Transverse colon (tissue), 4 donors: Measurements from ENCODE around the gene ZNF618. TPM values are rescaled to one million over a fixed set of nuclear protein-coding genes. Genes with fewer than 3 reads are reported as not detected.

Source experiments
- DNase-seq: peaks from one replicate; pipeline ENCODE4 v3.0.0-alpha.2; 2019
- H3K27ac ChIP-seq, 4 donors: fragments of 200-600 bp; sonication (generic); 2 replicates each; pipeline ENCODE4 v1.5.1; 2016 to 2018; ENCODE audit warnings: inconsistent platforms in 4 of 4
- H3K27me3 ChIP-seq: fragments of 200-600 bp; sonication (generic); 2 replicates; pipeline ENCODE4 v1.5.1; 2017; ENCODE audit warnings: inconsistent platforms
- H3K36me3 ChIP-seq, 4 donors: fragments of 200-600 bp; sonication (generic); 2 replicates each; pipeline ENCODE4 v1.5.1; 2017 to 2019; ENCODE audit warnings: inconsistent platforms in 4 of 4
- H3K4me1 ChIP-seq, 4 donors: fragments of 200-600 bp; sonication (generic); 2 replicates each; pipeline ENCODE4 v1.5.1; 2017 to 2020; ENCODE audit warnings: inconsistent platforms in 4 of 4
- H3K4me3 ChIP-seq, 4 donors: fragments of 200-600 bp; sonication (generic); 1 replicate in 1 of 4; 2 replicates in 3 of 4; pipeline versions ENCODE4 v1.5.1 to v1.6.1; 2017 to 2019; ENCODE audit warnings: inconsistent platforms in 4 of 4
- H3K9me3 ChIP-seq, 2 donors: fragments of 200-600 bp; sonication (generic); 2 replicates each; pipeline ENCODE4 v1.5.1; 2017 to 2019; ENCODE audit warnings: inconsistent platforms in 2 of 2
- EP300 ChIP-seq: sonication (generic); formaldehyde crosslinking; IDR thresholded peaks from one replicate; pipeline ENCODE4 v1.6.1; 2017; ENCODE audit warnings: antibody characterized with exemption, low read depth
- POLR2A ChIP-seq: fragments of 450-650 bp; IDR thresholded peaks from one replicate; pipeline ENCODE4 v1.6.1; 2016; ENCODE audit warnings: antibody characterized with exemption, mild to moderate bottlenecking, moderate library complexity
- POLR2AphosphoS5 ChIP-seq, 3 donors: sonication (generic); formaldehyde crosslinking; IDR thresholded peaks; one replicate each; pipeline ENCODE4 v1.6.1; 2016; ENCODE audit warnings: antibody characterized with exemption in 3 of 3
- WGBS, 2 donors: methylation state at CpG; one replicate each; pipeline ENCODE4 v1.1.5; 2018; ENCODE audit warnings: low coverage in 1 of 2; 5-methylcytosine and 5-hydroxymethylcytosine counted together
- in situ Hi-C, 4 donors: fragments of 200-750 bp; cut with MboI; loops; one replicate each; pipeline versions ENCODE4 v1.15.0 to v1.15.1; 2017; ENCODE audit warnings: low sequenced_read_pairs in 3 of 4, low pct_ligation_motif_present in 1 of 4, low pct_unique_long_range_greater_than_20kb in 1 of 4
- intact Hi-C: fragments of 100-400 bp; cut with DNase I; formaldehyde crosslinking; loops from one replicate; pipeline ENCODE4 v1.15.1; 2023; ENCODE audit warnings: low total_unique reads
- total RNA-seq, 4 donors: library from RNA; depleted of rRNA; stranded (reverse); fragments of >200 nt; gene quantifications; one replicate each; pipeline ENCODE4 v1.1.0, GENCODE V29; 2016
- TF ChIP-seq, protein P1 (sequence below), 5 experiments: fragments of 200-600 bp in 3 of 5; fragments of 450-650 bp in 2 of 5; sonication (generic) in 3 of 5; IDR thresholded peaks; 1 replicate in 2 of 5; 2 replicates in 3 of 5; pipeline ENCODE4 v1.5.1; 2016 to 2017; ENCODE audit warnings: antibody characterized with exemption in 5 of 5, inconsistent platforms in 3 of 5, mild to moderate bottlenecking in 2 of 5, moderate library complexity in 1 of 5

The ZNF618 gene
- total RNA-seq, 4 donors from 2014 or later, result 2.2 to 8.6 (median 4.0) TPM

DNA sequence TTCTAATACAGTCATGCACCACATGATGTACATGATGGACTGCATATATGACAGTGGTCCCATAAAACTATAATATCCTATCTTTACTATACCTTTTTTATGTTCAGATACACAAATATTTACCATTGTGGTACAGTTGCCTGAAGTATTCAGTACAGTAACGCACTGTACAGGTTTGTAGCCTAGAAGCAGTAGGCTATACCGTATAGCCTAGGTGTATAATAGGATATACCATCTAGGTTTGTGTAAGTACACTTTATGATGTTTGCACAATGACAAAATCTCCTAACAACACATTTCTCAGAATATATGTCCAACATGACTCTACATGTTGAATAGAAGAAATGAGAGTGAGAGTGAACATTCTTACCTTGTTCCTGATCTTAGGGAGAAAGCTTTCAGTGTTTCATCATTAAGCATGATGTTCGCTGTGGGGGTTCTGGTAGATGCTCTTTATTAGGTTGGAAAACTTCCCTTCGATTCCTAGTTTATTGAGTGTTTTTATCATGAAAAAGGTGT, 170.2 kb downstream of the ZNF618 start:
- DNase-seq, result no peak
- in situ Hi-C loops, result loop anchor here in 2 of 4 donors (25.0 kb wide), 2 partner anchors 184 to 234 kb away; no protein-coding TSS in a partner anchor
- H3K36me3 ChIP-seq, result no peaks in the 10 kb centered on the region
- H3K27me3 ChIP-seq, result no peaks in the 10 kb centered on the region
- no peaks in the 10 kb centered on the region for H3K4me1 ChIP-seq
- no peak overlapping the region for H3K4me3 ChIP-seq
- no peak overlapping the region for H3K27ac ChIP-seq
- TF ChIP-seq, protein P1, sequence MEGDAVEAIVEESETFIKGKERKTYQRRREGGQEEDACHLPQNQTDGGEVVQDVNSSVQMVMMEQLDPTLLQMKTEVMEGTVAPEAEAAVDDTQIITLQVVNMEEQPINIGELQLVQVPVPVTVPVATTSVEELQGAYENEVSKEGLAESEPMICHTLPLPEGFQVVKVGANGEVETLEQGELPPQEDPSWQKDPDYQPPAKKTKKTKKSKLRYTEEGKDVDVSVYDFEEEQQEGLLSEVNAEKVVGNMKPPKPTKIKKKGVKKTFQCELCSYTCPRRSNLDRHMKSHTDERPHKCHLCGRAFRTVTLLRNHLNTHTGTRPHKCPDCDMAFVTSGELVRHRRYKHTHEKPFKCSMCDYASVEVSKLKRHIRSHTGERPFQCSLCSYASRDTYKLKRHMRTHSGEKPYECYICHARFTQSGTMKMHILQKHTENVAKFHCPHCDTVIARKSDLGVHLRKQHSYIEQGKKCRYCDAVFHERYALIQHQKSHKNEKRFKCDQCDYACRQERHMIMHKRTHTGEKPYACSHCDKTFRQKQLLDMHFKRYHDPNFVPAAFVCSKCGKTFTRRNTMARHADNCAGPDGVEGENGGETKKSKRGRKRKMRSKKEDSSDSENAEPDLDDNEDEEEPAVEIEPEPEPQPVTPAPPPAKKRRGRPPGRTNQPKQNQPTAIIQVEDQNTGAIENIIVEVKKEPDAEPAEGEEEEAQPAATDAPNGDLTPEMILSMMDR (IDR thresholded peaks at IDR 0.05), result no peak
- no peak for TF ChIP-seq POLR2A
- no peak for TF ChIP-seq EP300
- TF ChIP-seq POLR2AphosphoS5 (IDR thresholded peaks at IDR 0.05), result no peak
- WGBS, 2 donors, result 82 to 87% methylated on average over 3 to 4 of the region's 4 CpGs
- no peaks in the 10 kb centered on the region for H3K9me3 ChIP-seq
- intact Hi-C loops, result no loop called here

DNA sequence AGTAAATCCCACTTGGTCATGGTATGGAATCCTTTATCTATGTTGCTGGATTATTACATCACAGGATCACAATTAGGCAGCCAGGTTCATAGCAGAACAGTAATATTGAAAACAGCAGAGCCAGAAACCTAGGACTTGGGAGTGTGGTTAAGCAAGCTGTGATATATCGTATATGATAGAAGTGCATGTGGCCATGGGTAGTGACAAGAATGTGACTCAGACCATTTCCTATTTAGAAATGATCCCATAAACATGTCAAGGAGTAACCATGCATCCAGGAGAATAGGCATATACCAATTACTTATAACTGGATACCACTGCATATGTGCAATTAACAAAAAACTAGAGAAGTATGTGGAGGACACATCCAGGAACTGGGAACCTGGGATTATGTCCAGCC, 170.8 kb downstream of the ZNF618 start:
- Histone ChIP-seq H3K9me3 (no peaks in the 10 kb centered on the region), H3K27me3 (no peaks in the 10 kb centered on the region), H3K36me3 (no peaks in the 10 kb centered on the region), H3K4me1 (no peaks in the 10 kb centered on the region), H3K4me3 (no peak overlapping the region), H3K27ac (no peak overlapping the region)
- WGBS, 2 donors, result 80 to 84% methylated on average over 1 of the region's 1 CpG
- in situ Hi-C loops, result loop anchor here in 2 of 4 donors (25.0 kb wide), 2 partner anchors 185 to 235 kb away; no protein-coding TSS in a partner anchor
- no peak for DNase-seq
- intact Hi-C loops, result no loop called here
- TF ChIP-seq POLR2AphosphoS5 (IDR thresholded peaks at IDR 0.05), result no peak
- TF ChIP-seq, protein P1 (IDR thresholded peaks at IDR 0.05), result no peak
- no peak for TF ChIP-seq EP300
- no peak for TF ChIP-seq POLR2A

DNA sequence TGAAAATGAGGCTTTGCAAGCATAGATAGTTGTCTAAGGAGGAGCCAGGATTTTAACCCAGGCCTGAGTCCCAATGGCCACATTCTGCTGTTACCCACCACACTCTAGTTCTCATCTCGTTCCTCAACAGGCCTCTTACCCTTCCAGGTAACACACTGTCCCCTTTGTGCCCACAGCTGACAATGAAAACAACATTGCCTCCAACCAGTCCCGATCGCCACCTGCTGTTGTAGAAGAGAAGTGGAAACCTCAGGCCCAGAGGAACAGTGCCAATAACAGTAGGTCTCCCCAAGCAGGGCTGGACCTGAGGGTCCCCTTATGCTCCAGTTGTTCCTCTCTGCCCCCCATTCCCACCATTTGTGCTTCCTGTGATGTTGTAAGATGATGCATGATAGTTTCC, 171.6 kb downstream of the ZNF618 start:
- in situ Hi-C loops, result loop anchor here in 2 of 4 donors (25.0 kb wide), 2 partner anchors 185 to 235 kb away; no protein-coding TSS in a partner anchor
- WGBS, 2 donors, result 55 to 80% methylated on average over 1 to 3 of the region's 3 CpGs
- H3K9me3 ChIP-seq, result no peaks in the 10 kb centered on the region
- intact Hi-C loops, result no loop called here
- H3K27me3 ChIP-seq, result no peaks in the 10 kb centered on the region
- no peak for DNase-seq
- no peaks in the 10 kb centered on the region for H3K4me1 ChIP-seq
- TF ChIP-seq, protein P1 (IDR thresholded peaks at IDR 0.05), result peak; percentile 18 to 66 (median 47)
- TF ChIP-seq POLR2AphosphoS5 (IDR thresholded peaks at IDR 0.05), result no peak
- H3K27ac ChIP-seq, result no peak overlapping the region
- H3K4me3 ChIP-seq, result no peak overlapping the region
- no peaks in the 10 kb centered on the region for H3K36me3 ChIP-seq

GRCh38 chr9:114048533-114049415, 172.7 kb downstream of the ZNF618 start:
- in situ Hi-C loops, result loop anchor here in 2 of 4 donors (25.0 kb wide), 2 partner anchors 186 to 236 kb away; no protein-coding TSS in a partner anchor
- TF ChIP-seq POLR2AphosphoS5 (IDR thresholded peaks at IDR 0.05) (no peak), POLR2A (no peak)
- TF ChIP-seq, protein P1 (IDR thresholded peaks at IDR 0.05), result no peak
- no peaks in the 10 kb centered on the region for H3K27me3 ChIP-seq
- no peak overlapping the region for H3K4me3 ChIP-seq
- no peak for DNase-seq
- H3K36me3 ChIP-seq, result no peaks in the 10 kb centered on the region
- no peaks in the 10 kb centered on the region for H3K9me3 ChIP-seq
- 95% methylated on average over 44 of the region's 44 CpGs; no CpG with 5 or more reads in 1 of the 2 donors for WGBS, 2 donors
- intact Hi-C loops, result no loop called here
- no peak overlapping the region for H3K27ac ChIP-seq
- H3K4me1 ChIP-seq, result no peaks in the 10 kb centered on the region
